Nephron (organoid): ENCODE measurements around the gene CYP4A22.
A peak's percentile ranks its signal among the peaks of the same experiment; 100 is the strongest.

Experiments used
- H3K27ac Mint-ChIP-seq, 3 experiments: 2 replicates each; pipeline ENCODE4 v1.8.0; 2020; ENCODE audit warnings: mixed read lengths in 3 of 3, mild to moderate bottlenecking in 2 of 3, moderate library complexity in 1 of 3
- H3K27me3 Mint-ChIP-seq: 2 replicates; pipeline ENCODE4 v1.8.0; 2021; ENCODE audit warnings: low read depth, mild to moderate bottlenecking, moderate library complexity, mixed read lengths
- H3K36me3 Mint-ChIP-seq: 2 replicates; pipeline ENCODE4 v1.8.0; 2020; ENCODE audit warnings: low read depth, mixed read lengths
- H3K4me1 Mint-ChIP-seq: 2 replicates; pipeline ENCODE4 v1.8.0; 2020; ENCODE audit warnings: mixed read lengths
- H3K4me3 Mint-ChIP-seq, 3 experiments: 2 replicates each; pipeline ENCODE4 v1.8.0; 2020; ENCODE audit warnings: mild to moderate bottlenecking in 3 of 3, mixed read lengths in 3 of 3, moderate library complexity in 2 of 3
- H3K9me3 Mint-ChIP-seq: 2 replicates; pipeline ENCODE4 v1.8.0; 2020; ENCODE audit warnings: mixed read lengths
- CTCF ChIP-seq, 3 experiments: fragments of 200-600 bp; sonication (generic); IDR thresholded peaks; one replicate each; pipeline ENCODE4 v1.5.0; 2021; ENCODE audit warnings: antibody characterized with exemption in 3 of 3; ENCODE audit not compliant: unreplicated experiment in 3 of 3

CYP4A22 gene

GRCh38 chr1:47181095-47181954 lies 44.1 kb downstream of the CYP4A22 start:
- H3K4me1 Mint-ChIP-seq: peaks cover 9% of the 10 kb centered on the region
- no peaks in the 10 kb centered on the region for H3K9me3 Mint-ChIP-seq
- peaks cover 43% of the 10 kb centered on the region for H3K27me3 Mint-ChIP-seq
- H3K36me3 Mint-ChIP-seq: no peaks in the 10 kb centered on the region
- H3K27ac Mint-ChIP-seq: no peak overlapping the region
- no peak for TF ChIP-seq CTCF (IDR thresholded peaks at IDR 0.05; ENCODE audit: unreplicated experiment in 3 of 3)
- no peak overlapping the region for H3K4me3 Mint-ChIP-seq

GRCh38 chr1:47181955-47182675 lies 44.9 kb downstream of the CYP4A22 start:
- Mint-ChIP-seq H3K9me3 (no peaks in the 10 kb centered on the region), H3K36me3 (no peaks in the 10 kb centered on the region), H3K4me3 (no peak overlapping the region), H3K27ac (no peak overlapping the region), H3K4me1 (peaks cover 9% of the 10 kb centered on the region), H3K27me3 (peaks cover 43% of the 10 kb centered on the region)
- no peak for TF ChIP-seq CTCF (IDR thresholded peaks at IDR 0.05; ENCODE audit: unreplicated experiment in 3 of 3)

- TF ChIP-seq CTCF (IDR thresholded peaks at IDR 0.05; ENCODE audit: unreplicated experiment in 3 of 3): no peak
- no peak overlapping the region for H3K27ac Mint-ChIP-seq
- H3K36me3 Mint-ChIP-seq: no peaks in the 10 kb centered on the region
- H3K27me3 Mint-ChIP-seq: peaks cover 43% of the 10 kb centered on the region
- no peak overlapping the region for H3K4me3 Mint-ChIP-seq
- no peaks in the 10 kb centered on the region for H3K9me3 Mint-ChIP-seq
- peaks cover 9% of the 10 kb centered on the region for H3K4me1 Mint-ChIP-seq
Measured at GRCh38 chr1:47182676-47183235, 45.5 kb downstream of the CYP4A22 start.

- no peak overlapping the region for H3K4me3 Mint-ChIP-seq
- no peaks in the 10 kb centered on the region for H3K9me3 Mint-ChIP-seq
- no peak overlapping the region for H3K27ac Mint-ChIP-seq
- no peak for TF ChIP-seq CTCF (IDR thresholded peaks at IDR 0.05; ENCODE audit: unreplicated experiment in 3 of 3)
- H3K36me3 Mint-ChIP-seq: no peaks in the 10 kb centered on the region
- peaks cover 9% of the 10 kb centered on the region for H3K4me1 Mint-ChIP-seq
- H3K27me3 Mint-ChIP-seq: peaks cover 47% of the 10 kb centered on the region
Measured at GRCh38 chr1:47183308-47184089, 46.3 kb downstream of the CYP4A22 start.

- TF ChIP-seq CTCF (IDR thresholded peaks at IDR 0.05; ENCODE audit: unreplicated experiment in 3 of 3): no peak
- Mint-ChIP-seq H3K4me1 (peaks cover 7% of the 10 kb centered on the region), H3K4me3 (no peak overlapping the region), H3K9me3 (no peaks in the 10 kb centered on the region), H3K36me3 (no peaks in the 10 kb centered on the region), H3K27ac (peak overlapping the region in 1 of 3 experiments; percentile 59), H3K27me3 (peaks cover 48% of the 10 kb centered on the region)
Measured at GRCh38 chr1:47184090-47184821, 47.0 kb downstream of the CYP4A22 start.
